ENCODE measurements around the gene ZNF608. TPM values are rescaled to one million over a fixed set of nuclear protein-coding genes. Genes with fewer than 3 reads are reported as not detected.

The ZNF608 gene
- total RNA-seq, 2 donors from 2014 or later: 138 to 140 TPM

DNA sequence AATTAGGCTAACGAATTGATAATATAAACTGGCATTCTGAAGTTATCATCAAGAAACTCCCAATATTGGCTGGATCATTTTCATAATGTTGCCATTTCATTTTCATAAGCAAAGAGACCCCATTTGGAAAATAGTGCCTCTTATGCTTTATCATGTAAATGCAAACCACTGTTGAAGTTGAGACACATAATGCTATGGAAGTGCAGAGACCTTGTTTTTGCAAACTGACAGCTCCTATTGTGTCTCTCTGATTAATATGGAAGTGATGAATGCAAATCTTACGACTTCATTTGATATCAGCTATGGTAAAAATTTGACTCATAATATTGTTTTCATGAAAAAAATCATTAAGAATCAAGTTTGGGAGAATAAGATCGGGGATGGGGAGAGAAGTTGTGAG lies 25.3 kb upstream of the ZNF608 start:
- H3K36me3 Mint-ChIP-seq (ENCODE audit: low read depth): no peaks in the 10 kb centered on the region
- no peaks in the 10 kb centered on the region for H3K9me3 Mint-ChIP-seq
- Histone ChIP-seq H3K4me3 (ENCODE audit: low read length) (no peak overlapping the region), H3K27me3 (ENCODE audit: control insufficient read depth, insufficient read depth, low read length, poor library complexity, severe bottlenecking) (no peaks in the 10 kb centered on the region), H3K27ac (ENCODE audit: low read depth, low read length) (peak overlapping the region; percentile 87), H3K4me1 (ENCODE audit: control insufficient read depth, insufficient read depth, low read length) (peaks cover 13% of the 10 kb centered on the region), H3K36me3 (ENCODE audit: control insufficient read depth, insufficient read depth, low read length) (no peaks in the 10 kb centered on the region), H3K9ac (ENCODE audit: extremely low read depth, low read length, poor library complexity, severe bottlenecking) (no peak overlapping the region), H3K9me3 (ENCODE audit: control insufficient read depth, low read length) (no peaks in the 10 kb centered on the region)
- no peak overlapping the region for H3K27ac Mint-ChIP-seq
- WGBS, 2 experiments (ENCODE audit: insufficient coverage in 1 of 2, insufficient read length in 1 of 2): 89 to 91% methylated on average over 3 of the region's 3 CpGs
- TF ChIP-seq, protein P1, sequence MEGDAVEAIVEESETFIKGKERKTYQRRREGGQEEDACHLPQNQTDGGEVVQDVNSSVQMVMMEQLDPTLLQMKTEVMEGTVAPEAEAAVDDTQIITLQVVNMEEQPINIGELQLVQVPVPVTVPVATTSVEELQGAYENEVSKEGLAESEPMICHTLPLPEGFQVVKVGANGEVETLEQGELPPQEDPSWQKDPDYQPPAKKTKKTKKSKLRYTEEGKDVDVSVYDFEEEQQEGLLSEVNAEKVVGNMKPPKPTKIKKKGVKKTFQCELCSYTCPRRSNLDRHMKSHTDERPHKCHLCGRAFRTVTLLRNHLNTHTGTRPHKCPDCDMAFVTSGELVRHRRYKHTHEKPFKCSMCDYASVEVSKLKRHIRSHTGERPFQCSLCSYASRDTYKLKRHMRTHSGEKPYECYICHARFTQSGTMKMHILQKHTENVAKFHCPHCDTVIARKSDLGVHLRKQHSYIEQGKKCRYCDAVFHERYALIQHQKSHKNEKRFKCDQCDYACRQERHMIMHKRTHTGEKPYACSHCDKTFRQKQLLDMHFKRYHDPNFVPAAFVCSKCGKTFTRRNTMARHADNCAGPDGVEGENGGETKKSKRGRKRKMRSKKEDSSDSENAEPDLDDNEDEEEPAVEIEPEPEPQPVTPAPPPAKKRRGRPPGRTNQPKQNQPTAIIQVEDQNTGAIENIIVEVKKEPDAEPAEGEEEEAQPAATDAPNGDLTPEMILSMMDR (conservative IDR thresholded peaks at IDR 0.05): no peak
- no peak for DNase-seq
- H3K27me3 Mint-ChIP-seq (ENCODE audit: insufficient read depth): no peaks in the 10 kb centered on the region
- peaks cover 19% of the 10 kb centered on the region for H3K4me1 Mint-ChIP-seq
- H3K4me3 Mint-ChIP-seq: no peak overlapping the region

GRCh38 chr5:124764992-124765611 lies 18.7 kb upstream of the ZNF608 start:
- H3K4me1 ChIP-seq (ENCODE audit: control insufficient read depth, insufficient read depth, low read length): no peaks in the 10 kb centered on the region
- Mint-ChIP-seq H3K4me1 (peaks cover 11% of the 10 kb centered on the region), H3K4me3 (no peak overlapping the region), H3K27ac (no peak overlapping the region), H3K9me3 (no peaks in the 10 kb centered on the region), H3K27me3 (ENCODE audit: insufficient read depth) (no peaks in the 10 kb centered on the region), H3K36me3 (ENCODE audit: low read depth) (no peaks in the 10 kb centered on the region)
- no peaks in the 10 kb centered on the region for H3K36me3 ChIP-seq (ENCODE audit: control insufficient read depth, insufficient read depth, low read length)
- H3K27ac ChIP-seq (ENCODE audit: low read depth, low read length): no peak overlapping the region
- H3K4me3 ChIP-seq (ENCODE audit: low read length): no peak overlapping the region
- H3K27me3 ChIP-seq (ENCODE audit: control insufficient read depth, insufficient read depth, low read length, poor library complexity, severe bottlenecking): no peaks in the 10 kb centered on the region
- no peak overlapping the region for H3K9ac ChIP-seq (ENCODE audit: extremely low read depth, low read length, poor library complexity, severe bottlenecking)
- no peak for DNase-seq
- no peaks in the 10 kb centered on the region for H3K9me3 ChIP-seq (ENCODE audit: control insufficient read depth, low read length)
- WGBS, 2 experiments (ENCODE audit: insufficient coverage in 1 of 2, insufficient read length in 1 of 2): 90 to 100% methylated on average over 1 to 3 of the region's 3 CpGs
- TF ChIP-seq, protein P1 (conservative IDR thresholded peaks at IDR 0.05): no peak

DNA sequence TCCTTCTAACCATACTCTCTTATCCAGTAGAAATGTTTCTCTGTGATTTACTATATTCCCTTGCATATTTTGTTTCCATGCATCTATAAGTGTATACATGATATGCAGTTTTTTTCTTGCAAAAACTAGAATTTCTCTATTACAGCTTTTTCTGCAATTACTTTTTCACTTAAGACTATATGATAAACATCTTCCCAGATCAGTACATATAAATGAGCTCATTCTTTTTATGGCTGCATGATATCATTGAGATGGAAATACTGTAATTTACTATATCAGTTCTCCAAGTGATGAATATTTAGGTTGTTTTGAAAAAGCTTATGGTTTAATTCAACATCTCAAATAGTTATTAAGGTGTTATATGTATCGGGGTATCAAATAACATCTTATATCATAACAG lies 18.1 kb upstream of the ZNF608 start:
- no peaks in the 10 kb centered on the region for H3K27me3 ChIP-seq (ENCODE audit: control insufficient read depth, insufficient read depth, low read length, poor library complexity, severe bottlenecking)
- TF ChIP-seq, protein P1 (conservative IDR thresholded peaks at IDR 0.05): no peak
- H3K36me3 Mint-ChIP-seq (ENCODE audit: low read depth): no peaks in the 10 kb centered on the region
- no CpG with 5 or more reads among the region's 1 CpG for WGBS, 2 experiments (ENCODE audit: insufficient coverage in 1 of 2, insufficient read length in 1 of 2)
- H3K9me3 Mint-ChIP-seq: no peaks in the 10 kb centered on the region
- H3K4me3 ChIP-seq (ENCODE audit: low read length): no peak overlapping the region
- H3K4me1 Mint-ChIP-seq: peaks cover 11% of the 10 kb centered on the region
- no peaks in the 10 kb centered on the region for H3K27me3 Mint-ChIP-seq (ENCODE audit: insufficient read depth)
- DNase-seq: no peak
- H3K27ac Mint-ChIP-seq: no peak overlapping the region
- no peak overlapping the region for H3K4me3 Mint-ChIP-seq
- no peaks in the 10 kb centered on the region for H3K4me1 ChIP-seq (ENCODE audit: control insufficient read depth, insufficient read depth, low read length)
- no peak overlapping the region for H3K9ac ChIP-seq (ENCODE audit: extremely low read depth, low read length, poor library complexity, severe bottlenecking)
- H3K36me3 ChIP-seq (ENCODE audit: control insufficient read depth, insufficient read depth, low read length): no peaks in the 10 kb centered on the region
- no peaks in the 10 kb centered on the region for H3K9me3 ChIP-seq (ENCODE audit: control insufficient read depth, low read length)
- no peak overlapping the region for H3K27ac ChIP-seq (ENCODE audit: low read depth, low read length)
